Kidney (tissue), 14 donors: ENCODE results near the gene BTBD9. TPM values are rescaled to one million over a fixed set of nuclear protein-coding genes. Genes with fewer than 3 reads are reported as not detected.

Experiments
- DNase-seq, 5 donors: peaks; one replicate each; pipeline ENCODE4 v3.0.0-alpha.2; 2013 to 2020
- FAIRE-seq: peaks from 2 replicates; lab custom pipeline; 2012; peaks lifted over from hg19 to GRCh38; lab: Jason Lieb, UNC
- H3K27ac ChIP-seq, 2 donors: one replicate each; pipeline ENCODE4 v1.7.0; 2013; ENCODE audit warnings: low read depth in 2 of 2, low read length in 2 of 2, inconsistent platforms in 1 of 2
- H3K27me3 ChIP-seq: one replicate; pipeline ENCODE4 v1.7.1; 2013; ENCODE audit warnings: low read length, inconsistent platforms; ENCODE audit not compliant: control insufficient read depth, insufficient read depth
- H3K36me3 ChIP-seq, 3 donors: one replicate each; pipeline versions ENCODE4 v1.7.0 to v1.7.1; 2013; ENCODE audit warnings: low read length in 3 of 3, control low read depth in 1 of 3, inconsistent platforms in 1 of 3; ENCODE audit not compliant: insufficient read depth in 3 of 3, control insufficient read depth in 2 of 3
- H3K4me1 ChIP-seq, 3 donors: one replicate each; pipeline versions ENCODE4 v1.7.0 to v1.7.1; 2013; ENCODE audit warnings: low read length in 3 of 3, inconsistent platforms in 1 of 3, low read depth in 1 of 3; ENCODE audit not compliant: control insufficient read depth in 2 of 3, insufficient read depth in 2 of 3
- H3K4me3 ChIP-seq, 3 donors: one replicate each; pipeline versions ENCODE4 v1.7.0 to v1.8.1; 2013; ENCODE audit warnings: low read length in 3 of 3, control low read depth in 1 of 3, inconsistent platforms in 1 of 3
- H3K9ac ChIP-seq, 3 donors: one replicate each; pipeline versions ENCODE4 v1.7.0 to v1.7.1; 2013; ENCODE audit warnings: low read length in 3 of 3, control low read depth in 1 of 3, inconsistent platforms in 1 of 3
- H3K9me3 ChIP-seq, 3 donors: one replicate each; pipeline versions ENCODE4 v1.7.0 to v1.7.1; 2013; ENCODE audit warnings: low read length in 3 of 3, control low read depth in 1 of 3, inconsistent platforms in 1 of 3; ENCODE audit not compliant: control insufficient read depth in 2 of 3, insufficient read depth in 1 of 3
- CTCF ChIP-seq: IDR thresholded peaks from 3 replicates; pipeline ENCODE4 v1.5.1; 2012; ENCODE audit warnings: mild to moderate bottlenecking, moderate library complexity, borderline replicate concordance; ENCODE audit not compliant: insufficient read depth; ENCODE audit errors: extremely low read depth
- intact Hi-C: fragments of 100-400 bp; cut with DNase I; formaldehyde crosslinking; loops from one replicate; pipeline ENCODE4 v1.11.1; 2022
- polyA plus RNA-seq: library from polyadenylated mRNA; stranded (reverse); fragments of 350-450 nt; fragmentation: Illumina TruSeq; extraction: RNeasy Lipid Tissue Mini Kit (QIAGEN cat#74804); gene quantifications from one replicate; pipeline ENCODE4 v1.2.3, GENCODE V29; 2014; ENCODE audit warnings: low read depth, low replicate concordance; ENCODE audit not compliant: insufficient read depth
- total RNA-seq: library from RNA; stranded (reverse); fragmentation: NEBNext Ultra II Directional; extraction: Animal tissue kit (Norgen Biotek cat#: 25700); gene quantifications from one replicate; pipeline ENCODE4 v1.2.1, GENCODE V29; 2021
- donor health status: control.
- donor health status: control.
- donor health status: control.
- donor health status: control.
- donor health status: control.
- donor health status: DM: yes; HTN: yes; CAD: no.
- donor health status: Normal renal cell carcinoma (clear cell type).

BTBD9 gene
- total and polyA plus RNA-seq, 2 donors from 2014 or later = 4.2 to 29.9 TPM

- intact Hi-C loops = no loop called here
- Histone ChIP-seq H3K36me3 (no peaks in the 10 kb centered on the region), H3K4me1 (peaks cover 0 to 8% (median 7%) of the 10 kb centered on the region in 3 donors), H3K27me3 (no peaks in the 10 kb centered on the region), H3K9me3 (no peaks in the 10 kb centered on the region), H3K9ac (no peak overlapping the region), H3K4me3 (no peak overlapping the region), H3K27ac (no peak overlapping the region)
- DNase-seq = no peak
- no peak for TF ChIP-seq CTCF
- no peak for FAIRE-seq
Measured at GRCh38 chr6:38404900-38405556, 234.7 kb downstream of the BTBD9 start.

- no peaks in the 10 kb centered on the region for H3K27me3 ChIP-seq
- DNase-seq = no peak
- no peak overlapping the region for H3K9ac ChIP-seq
- peaks cover 0 to 8% (median 7%) of the 10 kb centered on the region in 3 donors for H3K4me1 ChIP-seq
- FAIRE-seq = no peak
- H3K36me3 ChIP-seq = no peaks in the 10 kb centered on the region
- TF ChIP-seq CTCF = no peak
- intact Hi-C loops = no loop called here
- H3K4me3 ChIP-seq = no peak overlapping the region
- H3K9me3 ChIP-seq = no peaks in the 10 kb centered on the region
- H3K27ac ChIP-seq = no peak overlapping the region
Measured at GRCh38 chr6:38404355-38404754, 235.4 kb downstream of the BTBD9 start.

- Histone ChIP-seq H3K4me3 (no peak overlapping the region), H3K9ac (no peak overlapping the region), H3K9me3 (no peaks in the 10 kb centered on the region), H3K27ac (no peak overlapping the region), H3K36me3 (no peaks in the 10 kb centered on the region), H3K4me1 (peaks cover 0 to 8% (median 7%) of the 10 kb centered on the region in 3 donors), H3K27me3 (no peaks in the 10 kb centered on the region)
- FAIRE-seq (no peak), DNase-seq (no peak)
- intact Hi-C loops = no loop called here
- TF ChIP-seq CTCF = no peak
Measured at GRCh38 chr6:38403548-38403947, 236.2 kb downstream of the BTBD9 start.
